ENCODE data around the gene IFI27L1.

GRCh38 chr14:94117856-94118255, 36.7 kb downstream of the IFI27L1 start:
- TF ChIP-seq, protein P1, sequence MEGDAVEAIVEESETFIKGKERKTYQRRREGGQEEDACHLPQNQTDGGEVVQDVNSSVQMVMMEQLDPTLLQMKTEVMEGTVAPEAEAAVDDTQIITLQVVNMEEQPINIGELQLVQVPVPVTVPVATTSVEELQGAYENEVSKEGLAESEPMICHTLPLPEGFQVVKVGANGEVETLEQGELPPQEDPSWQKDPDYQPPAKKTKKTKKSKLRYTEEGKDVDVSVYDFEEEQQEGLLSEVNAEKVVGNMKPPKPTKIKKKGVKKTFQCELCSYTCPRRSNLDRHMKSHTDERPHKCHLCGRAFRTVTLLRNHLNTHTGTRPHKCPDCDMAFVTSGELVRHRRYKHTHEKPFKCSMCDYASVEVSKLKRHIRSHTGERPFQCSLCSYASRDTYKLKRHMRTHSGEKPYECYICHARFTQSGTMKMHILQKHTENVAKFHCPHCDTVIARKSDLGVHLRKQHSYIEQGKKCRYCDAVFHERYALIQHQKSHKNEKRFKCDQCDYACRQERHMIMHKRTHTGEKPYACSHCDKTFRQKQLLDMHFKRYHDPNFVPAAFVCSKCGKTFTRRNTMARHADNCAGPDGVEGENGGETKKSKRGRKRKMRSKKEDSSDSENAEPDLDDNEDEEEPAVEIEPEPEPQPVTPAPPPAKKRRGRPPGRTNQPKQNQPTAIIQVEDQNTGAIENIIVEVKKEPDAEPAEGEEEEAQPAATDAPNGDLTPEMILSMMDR (IDR thresholded peaks at IDR 0.05) = no peak
- TF ChIP-seq POLR2A (IDR thresholded peaks at IDR 0.05) = no peak

Data from lower leg skin (tissue), 3 donors.